ENCODE data around the gene DLX3.

DLX3 gene

GRCh38 chr17:50023520-50023919 is 28.5 kb upstream of the DLX3 start:
- no peak for DNase-seq

GRCh38 chr17:50022463-50023130 is 27.6 kb upstream of the DLX3 start:
- DNase-seq = no peak

- no peak for DNase-seq
These were observed 26.8 kb upstream of the DLX3 start for GRCh38 chr17:50021681-50022370.

GRCh38 chr17:50020841-50021599 is 26.0 kb upstream of the DLX3 start:
- DNase-seq = no peak

GRCh38 chr17:50018909-50019308 is 23.9 kb upstream of the DLX3 start:
- DNase-seq = no peak

GRCh38 chr17:50015146-50015545 is 20.1 kb upstream of the DLX3 start:
- DNase-seq = no peak

- DNase-seq = no peak
These were observed 19.6 kb upstream of the DLX3 start for GRCh38 chr17:50014471-50015088.

- no peak for DNase-seq
These were observed 18.1 kb upstream of the DLX3 start for GRCh38 chr17:50013079-50013478.

- no peak for DNase-seq
These were observed 14.3 kb upstream of the DLX3 start for GRCh38 chr17:50009282-50009681.

GRCh38 chr17:50003911-50004310 is 8.9 kb upstream of the DLX3 start:
- DNase-seq = no peak

GRCh38 chr17:49998836-49999511 is 4.0 kb upstream of the DLX3 start:
- DNase-seq = no peak

GRCh38 chr17:49997773-49998703 is 3.0 kb upstream of the DLX3 start:
- DNase-seq = peak; percentile 83 to 88

- DNase-seq = no peak
These were observed 2.3 kb upstream of the DLX3 start for GRCh38 chr17:49997301-49997650.

GRCh38 chr17:49996495-49997300 is 1.7 kb upstream of the DLX3 start:
- DNase-seq = peak; percentile 50 to 71

- no peak for DNase-seq
These were observed 1.1 kb upstream of the DLX3 start for GRCh38 chr17:49996121-49996494.

- no peak for DNase-seq
These were observed 654 bp downstream of the DLX3 start for GRCh38 chr17:49994085-49995054.

GRCh38 chr17:49993423-49994060 is 1.5 kb downstream of the DLX3 start:
- DNase-seq = peak in 1 of 2 donors; percentile 33

- no peak for DNase-seq
These were observed 2.0 kb downstream of the DLX3 start for GRCh38 chr17:49992933-49993422.

Data from CD4-positive, alpha-beta T cell treated with Interferon alpha-2 for 1 hour (primary cell).